ENCODE measurements around the gene C2CD2.
"Not testable (repeated sequence)": the region's sequence is repeated elsewhere in the genome, so short reads cannot be mapped to it uniquely, and the experiment has no call there.

Gene C2CD2

DNA sequence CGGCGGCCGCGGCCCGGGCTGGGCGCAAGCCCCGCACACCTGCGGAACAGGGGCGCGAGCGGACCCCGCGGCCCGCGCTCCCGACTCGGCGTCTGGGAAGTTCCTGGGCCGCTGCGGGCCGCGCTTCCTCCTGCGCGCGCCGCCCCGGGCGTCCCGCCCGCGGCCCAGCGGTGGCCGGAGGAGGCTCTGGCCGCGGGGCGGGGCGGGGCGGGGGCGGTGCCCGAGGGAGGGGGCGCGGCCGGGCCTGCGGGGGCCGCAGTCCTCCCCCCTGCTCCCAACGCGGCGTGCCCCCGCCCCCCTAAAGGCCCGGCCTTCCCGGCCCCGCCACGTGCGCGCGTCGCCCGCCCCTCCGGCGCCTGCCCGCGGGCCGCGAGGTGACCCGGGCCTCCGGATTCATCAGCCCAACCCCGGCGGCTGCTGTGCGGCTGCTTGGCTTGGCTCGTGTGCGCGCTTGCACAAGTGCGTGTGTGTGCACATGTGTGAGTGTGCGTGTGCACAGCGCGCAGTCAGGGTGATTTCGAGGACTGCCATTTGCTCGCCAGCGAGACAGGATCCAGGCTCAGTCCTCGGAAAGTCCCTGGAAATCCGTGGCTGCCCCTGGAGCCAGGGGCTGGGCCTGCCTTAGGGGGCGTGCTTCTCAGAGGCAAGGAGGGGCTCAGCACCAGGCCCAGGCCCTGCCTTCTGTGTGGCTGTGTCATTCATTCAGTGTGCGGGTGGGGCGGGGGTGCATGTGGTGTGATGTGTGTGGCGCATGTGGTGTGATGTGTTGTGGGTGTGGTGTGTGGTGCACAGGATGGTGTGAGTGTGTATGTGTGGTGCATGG lies at the start of gene C2CD2:
C2CD2 (minus strand) TSS at position 188 of the 823 bp plus-strand sequence. CDS start 370 bp downstream, outside the sequence.
- peak; percentile 33 for DNase-seq

DNA sequence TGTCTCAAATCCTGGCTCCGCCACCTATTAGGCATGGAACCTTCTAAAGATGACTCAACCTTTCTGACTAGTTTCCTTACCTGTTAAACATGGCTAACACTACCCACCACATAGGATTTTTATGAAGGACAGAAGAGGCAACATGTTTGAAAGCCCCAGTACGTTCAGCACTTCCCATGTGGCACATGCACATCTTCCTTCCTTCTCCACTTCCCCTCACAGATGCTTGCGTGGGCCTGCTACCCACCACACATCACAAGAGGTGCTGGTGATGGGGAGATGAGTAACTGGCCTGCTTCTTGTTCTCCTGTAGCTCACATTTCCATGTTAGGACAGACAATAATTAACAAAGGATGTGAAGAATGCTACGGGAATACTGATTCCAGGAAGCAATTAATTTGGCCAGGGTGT lies 49.2 kb upstream of the C2CD2 start:
- peak; percentile 30 for DNase-seq

DNA sequence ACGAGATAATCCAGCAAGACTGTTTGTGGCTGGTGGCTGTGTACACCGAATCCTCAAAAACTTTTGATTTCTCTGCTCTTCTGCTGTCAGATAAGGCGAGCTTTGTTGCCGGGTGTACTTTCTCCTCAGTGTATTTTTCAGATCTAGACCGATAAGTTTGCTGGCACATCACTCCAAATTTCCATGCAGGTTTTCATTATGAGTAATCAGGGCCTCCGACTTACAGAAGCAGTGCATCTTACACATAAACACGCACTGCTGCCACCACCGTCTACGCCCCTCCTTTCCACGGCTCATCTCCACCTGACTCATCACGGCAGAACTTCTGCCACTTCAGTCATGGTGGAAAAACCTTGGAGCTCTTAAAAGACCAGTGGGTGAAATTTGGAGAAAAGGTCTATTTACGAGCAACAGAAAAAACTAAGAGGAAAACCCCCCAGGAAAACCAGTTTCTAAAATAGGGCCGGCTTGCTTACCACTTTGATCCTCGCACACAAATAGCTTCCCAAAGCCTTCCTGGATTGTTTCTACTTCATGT lies 48.7 kb upstream of the C2CD2 start:
- peak; percentile 95 for DNase-seq

DNA sequence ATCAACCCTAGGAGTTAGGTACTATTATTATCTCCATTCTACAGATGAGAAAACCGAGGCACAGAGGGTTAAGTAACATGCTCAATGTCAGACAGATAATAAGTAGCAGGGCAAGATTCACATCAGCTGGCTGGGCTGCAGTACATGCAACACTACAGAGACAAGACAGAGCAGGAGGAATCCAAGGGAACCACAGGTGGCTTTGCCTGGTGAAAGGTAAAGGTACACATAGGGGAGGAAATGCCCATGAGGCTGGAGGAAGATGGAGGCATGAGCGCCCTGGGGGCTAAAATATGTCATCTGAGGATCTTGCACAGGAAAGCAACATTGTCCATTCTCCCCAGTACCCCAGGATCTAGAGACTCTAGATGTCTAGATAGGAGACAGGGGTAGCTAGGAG lies 48.0 kb upstream of the C2CD2 start:
- no peak for DNase-seq

DNA sequence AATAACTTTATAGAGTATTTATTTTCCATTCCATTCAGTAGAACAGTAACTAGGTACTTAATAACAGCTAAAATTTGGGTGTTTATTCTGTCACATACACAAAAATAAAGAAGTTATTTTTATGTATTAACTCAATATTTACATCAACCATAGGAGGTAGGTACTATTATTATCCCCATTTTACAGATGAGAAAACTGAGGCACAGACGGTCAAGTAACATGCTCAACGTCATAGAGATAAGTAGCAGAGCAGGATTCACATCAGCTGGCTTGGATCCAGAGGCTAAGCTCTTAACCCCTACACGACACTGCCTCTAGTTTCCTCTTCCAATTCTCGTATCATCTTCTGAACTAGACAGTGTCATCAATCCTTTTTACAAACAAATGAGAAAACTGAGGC lies 47.1 kb upstream of the C2CD2 start:
- DNase-seq: no peak

DNA sequence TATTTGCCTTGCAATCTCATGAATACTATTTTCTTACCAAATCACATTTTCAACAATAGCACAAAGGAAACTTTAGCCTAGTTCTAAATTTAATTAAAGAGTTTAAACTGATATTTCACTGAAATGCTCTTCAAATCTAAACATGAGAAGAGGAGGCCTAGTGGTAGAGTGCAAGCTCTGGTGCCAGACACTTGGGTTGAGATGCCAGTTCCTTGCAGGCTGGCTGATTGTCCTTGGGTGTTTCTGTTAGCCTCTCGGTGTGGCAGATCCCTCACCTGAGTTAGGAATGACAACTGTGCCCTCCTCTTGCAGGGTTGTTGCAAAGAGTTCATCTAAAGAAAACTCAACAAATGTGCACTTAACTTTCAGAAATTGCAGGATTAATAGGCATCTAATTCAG lies 43.8 kb upstream of the C2CD2 start:
- DNase-seq: no peak

DNA sequence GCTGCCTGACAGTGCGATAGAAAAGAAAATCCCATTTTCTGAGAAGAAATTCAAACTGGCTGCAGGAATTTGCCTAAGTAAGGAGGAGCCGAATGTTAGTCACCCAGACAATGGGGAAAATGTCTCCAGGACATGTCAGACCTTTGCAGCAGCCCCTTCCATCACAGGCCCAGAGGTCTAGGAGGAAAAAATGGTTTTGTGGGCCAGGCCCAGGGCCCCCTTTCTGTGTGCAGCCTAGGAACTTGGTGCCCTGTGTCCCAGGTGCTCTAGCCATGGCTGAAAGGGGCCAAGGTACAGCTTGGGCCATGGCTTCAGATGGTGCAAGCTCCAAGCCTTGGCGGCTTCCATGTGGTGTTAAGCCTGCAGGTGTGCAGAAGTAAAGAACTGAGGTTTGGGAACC lies 41.8 kb upstream of the C2CD2 start:
- DNase-seq: no peak

DNA sequence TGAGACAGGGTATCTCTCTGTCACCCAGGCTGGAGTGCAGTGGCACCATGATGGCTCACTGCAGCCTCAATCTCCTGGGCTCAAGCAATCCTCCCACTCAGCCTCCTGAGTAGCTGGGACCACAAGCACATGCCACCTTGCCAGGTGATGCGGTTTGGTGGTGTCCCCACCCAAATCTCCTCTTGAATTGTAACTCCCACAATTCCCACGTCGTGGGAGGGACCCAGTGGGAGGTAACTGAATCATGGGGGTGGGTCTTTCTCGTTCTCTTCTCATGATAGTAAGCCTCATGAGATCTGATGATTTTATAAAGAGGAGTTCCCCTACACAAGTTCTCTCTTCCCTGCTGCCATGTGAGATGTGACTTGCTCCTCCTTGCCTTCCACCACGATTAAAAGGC lies 40.8 kb upstream of the C2CD2 start:
- DNase-seq: not testable (repeated sequence)

DNA sequence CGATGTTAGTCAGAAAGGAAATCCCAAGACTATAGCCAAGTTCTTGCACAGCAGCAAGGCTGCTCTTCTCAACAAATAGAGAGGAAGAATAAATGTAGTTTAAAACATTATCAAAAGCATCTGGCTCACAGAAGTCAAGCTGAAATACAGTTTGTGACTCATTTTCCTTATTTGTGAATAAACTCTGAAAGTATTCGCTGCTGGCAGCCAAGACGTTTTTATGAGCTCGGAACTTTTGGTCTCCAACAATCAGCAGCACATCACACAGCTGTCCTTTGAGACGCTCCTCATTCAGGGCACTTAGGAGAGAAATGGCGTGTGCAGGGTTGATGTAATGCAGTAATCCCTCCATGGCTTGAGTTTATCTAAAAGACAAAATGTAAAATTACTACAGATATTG lies 39.9 kb upstream of the C2CD2 start:
- DNase-seq: no peak

DNA sequence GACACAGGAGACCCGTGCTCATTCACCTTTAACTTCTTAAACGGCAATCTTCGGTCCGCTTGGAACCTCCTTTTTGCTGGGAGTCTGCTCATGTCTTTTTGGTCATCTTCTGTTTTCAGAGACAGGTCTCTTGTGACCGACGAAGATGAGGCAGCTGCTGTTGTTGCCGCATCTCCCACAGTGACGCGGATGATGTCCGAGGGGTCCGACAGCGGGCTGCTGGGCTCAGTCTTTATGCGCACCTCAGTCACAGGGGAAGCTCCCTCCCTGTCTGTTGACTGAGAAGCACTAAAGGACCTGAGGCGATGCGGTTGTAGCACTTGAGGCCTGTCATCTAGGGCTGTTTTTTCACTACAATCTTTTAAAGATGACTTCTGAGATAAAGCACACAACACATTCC lies 38.8 kb upstream of the C2CD2 start:
- no peak for DNase-seq

DNA sequence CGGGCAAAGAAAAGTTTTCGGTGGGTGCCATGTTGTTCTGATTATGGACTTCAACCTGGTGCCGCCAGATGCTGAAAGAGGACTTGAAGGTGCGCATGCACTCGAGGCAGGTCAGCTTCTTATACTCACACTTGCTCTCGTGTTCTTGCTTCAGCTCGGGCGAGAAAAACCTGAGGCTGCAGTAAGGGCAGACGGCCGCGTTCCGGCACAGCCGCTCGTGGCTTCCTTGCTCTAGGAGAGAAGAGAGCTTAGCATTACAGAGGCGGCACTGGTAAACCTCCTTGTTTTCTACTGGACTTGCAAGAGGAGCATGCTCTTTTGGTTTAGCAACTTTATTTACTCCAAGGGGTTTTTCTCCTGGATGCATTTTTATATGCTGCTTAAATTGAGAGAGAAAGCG lies 37.8 kb upstream of the C2CD2 start:
- no peak for DNase-seq

DNA sequence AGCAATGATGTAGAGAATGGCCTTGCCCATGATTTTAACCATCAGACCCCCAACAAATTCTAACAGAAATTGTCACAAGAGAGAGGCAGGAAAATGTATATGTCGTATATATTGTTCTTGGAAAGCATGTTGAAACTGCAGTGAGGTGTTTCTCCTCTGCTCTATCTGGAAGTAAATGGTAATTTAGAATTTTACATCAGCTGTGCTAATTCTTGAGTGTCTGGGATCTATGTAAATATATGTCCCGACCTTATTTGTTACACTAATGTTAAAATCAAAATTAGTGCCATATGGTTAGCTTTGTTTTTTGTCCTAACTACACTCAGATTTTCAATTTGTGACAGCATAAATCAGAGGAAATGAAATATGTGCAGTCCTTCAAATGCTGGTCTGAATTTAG lies 35.9 kb upstream of the C2CD2 start:
- DNase-seq: no peak

DNA sequence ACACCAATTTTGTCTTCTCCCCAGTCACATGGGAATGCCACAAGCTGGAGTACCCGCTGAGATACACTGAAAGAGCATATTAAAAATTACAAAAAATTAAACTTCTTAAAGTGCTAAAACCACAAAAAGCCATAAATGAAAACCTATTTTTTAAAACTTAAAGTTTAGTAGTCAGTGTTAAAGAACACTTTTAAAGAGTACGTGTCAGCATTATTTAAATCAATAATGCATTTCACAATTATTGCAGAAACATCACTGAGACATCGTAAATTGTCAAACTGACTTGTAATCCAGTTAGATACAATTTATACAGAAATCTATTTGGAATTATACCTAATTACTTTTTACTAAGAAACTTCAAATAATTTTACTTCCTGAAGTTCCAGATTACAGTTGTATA lies 33.5 kb upstream of the C2CD2 start:
- no peak for DNase-seq

DNA sequence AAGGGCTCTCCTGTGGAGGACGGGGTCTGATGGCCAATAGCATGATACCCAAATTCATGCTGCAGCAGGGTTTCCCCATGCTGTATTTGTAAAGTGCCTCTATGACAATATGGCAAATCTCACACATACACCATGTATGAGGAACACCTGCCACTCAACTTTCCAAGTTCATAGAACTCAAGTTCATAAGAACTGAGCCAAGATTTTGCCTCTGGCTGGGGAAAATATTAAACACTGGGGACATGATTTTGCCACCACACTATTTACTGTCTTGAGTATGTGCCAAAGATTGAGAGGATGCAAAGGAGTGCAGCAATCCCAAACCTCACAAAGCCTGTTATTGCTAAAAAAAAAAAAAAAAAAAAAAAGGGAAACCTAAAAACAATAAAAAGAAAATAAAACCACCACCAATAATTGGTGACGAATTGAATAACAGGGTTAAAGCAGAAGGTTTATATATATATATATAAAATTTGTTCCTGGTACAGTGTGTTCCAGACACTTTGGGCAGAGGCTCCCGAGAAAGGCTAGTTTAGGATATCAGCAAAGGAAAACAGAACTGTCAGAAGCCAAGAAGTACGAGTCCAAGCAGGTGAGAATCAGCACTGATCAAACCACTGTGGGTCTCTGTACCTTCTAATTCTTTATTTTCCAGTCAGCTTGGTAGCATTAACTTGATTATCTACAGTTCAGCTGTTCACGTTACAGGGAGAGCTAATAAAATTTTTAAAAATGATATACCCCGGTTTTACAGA lies 32.0 kb upstream of the C2CD2 start:
- no peak for DNase-seq

DNA sequence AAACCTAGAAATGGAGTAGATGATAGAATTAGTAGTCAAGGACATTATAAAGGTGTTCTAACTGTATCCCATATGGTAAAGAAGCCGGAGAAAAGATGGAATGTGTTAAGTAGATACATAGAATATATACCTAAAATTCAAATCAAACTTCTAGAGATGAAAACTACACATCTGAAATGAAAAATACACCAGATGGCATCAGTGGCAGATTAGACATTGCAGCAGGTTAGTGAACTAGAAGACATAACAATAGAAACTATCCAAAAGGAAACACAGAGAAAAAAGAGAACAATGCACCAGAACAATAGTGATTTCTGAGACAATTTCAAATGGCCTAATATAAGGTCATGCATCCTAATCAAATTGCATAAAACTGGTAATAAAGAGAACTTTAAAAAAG lies 29.4 kb upstream of the C2CD2 start:
- no peak for DNase-seq

DNA sequence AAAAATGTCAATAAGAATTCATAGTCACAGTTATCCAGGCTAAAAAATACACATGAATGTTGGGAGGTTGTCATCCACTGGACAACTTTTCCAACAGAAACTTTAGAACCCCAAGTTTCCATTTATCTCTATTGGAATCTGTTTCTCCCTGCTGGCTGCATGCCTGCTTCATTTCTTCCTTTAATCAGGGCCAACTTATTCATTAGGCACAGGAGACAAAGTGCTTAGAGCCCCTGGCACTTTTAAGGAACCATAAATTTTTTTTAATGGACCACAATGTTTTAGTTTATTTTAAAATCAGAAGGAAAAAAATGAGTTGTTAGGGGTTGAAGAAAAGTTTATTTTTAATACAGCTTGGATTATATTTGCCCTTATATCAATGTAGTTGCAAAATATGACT lies 26.7 kb upstream of the C2CD2 start:
- no peak for DNase-seq

DNA sequence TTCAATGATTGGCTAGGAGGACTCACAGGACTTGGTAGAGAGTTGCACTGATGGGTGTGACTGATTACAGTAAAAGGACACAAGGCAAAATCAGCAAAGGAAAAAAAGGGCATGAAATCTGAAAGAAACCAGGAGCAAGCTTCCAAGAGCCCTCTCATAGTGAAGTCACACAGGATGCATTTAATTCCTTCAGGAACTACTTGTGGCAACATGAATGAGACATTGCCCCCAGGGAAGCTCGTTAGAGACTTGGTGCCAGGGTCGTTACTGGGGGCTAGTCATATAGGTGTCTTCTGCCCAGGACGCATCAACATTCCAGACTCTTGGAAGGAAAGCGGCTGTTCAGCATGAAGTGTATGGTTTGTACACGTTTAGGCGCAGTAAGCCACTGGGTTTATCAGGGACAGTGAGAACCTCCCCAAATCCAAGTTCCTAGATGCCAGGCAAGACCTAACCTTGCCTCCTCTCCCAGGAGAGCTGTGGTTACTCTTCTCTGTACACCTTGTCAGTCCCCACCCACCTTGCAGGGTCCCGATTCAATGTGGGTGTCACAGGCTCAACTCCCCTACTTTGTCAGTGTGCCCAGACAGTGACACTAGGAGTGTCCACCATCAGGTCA lies 26.0 kb upstream of the C2CD2 start:
- DNase-seq: no peak

DNA sequence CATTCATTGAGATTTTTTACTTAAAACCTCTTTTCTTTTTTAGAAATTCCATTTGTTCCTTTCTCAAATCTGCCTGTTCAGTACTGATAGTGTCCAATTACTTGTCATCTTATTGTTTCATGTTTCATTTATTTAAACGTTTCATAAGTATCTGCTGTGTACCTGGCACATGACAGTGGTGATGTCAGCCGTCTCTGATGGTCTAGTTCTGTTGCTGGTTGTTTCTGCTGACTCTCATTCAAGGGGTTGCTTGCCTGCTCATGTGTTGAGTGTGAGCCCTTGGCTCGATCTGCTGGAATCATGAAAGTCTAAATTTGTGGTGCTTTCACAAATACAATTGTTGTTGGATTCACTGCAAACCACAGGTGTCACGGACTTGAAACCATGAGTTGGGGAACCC lies 25.5 kb upstream of the C2CD2 start:
- no peak for DNase-seq

DNA sequence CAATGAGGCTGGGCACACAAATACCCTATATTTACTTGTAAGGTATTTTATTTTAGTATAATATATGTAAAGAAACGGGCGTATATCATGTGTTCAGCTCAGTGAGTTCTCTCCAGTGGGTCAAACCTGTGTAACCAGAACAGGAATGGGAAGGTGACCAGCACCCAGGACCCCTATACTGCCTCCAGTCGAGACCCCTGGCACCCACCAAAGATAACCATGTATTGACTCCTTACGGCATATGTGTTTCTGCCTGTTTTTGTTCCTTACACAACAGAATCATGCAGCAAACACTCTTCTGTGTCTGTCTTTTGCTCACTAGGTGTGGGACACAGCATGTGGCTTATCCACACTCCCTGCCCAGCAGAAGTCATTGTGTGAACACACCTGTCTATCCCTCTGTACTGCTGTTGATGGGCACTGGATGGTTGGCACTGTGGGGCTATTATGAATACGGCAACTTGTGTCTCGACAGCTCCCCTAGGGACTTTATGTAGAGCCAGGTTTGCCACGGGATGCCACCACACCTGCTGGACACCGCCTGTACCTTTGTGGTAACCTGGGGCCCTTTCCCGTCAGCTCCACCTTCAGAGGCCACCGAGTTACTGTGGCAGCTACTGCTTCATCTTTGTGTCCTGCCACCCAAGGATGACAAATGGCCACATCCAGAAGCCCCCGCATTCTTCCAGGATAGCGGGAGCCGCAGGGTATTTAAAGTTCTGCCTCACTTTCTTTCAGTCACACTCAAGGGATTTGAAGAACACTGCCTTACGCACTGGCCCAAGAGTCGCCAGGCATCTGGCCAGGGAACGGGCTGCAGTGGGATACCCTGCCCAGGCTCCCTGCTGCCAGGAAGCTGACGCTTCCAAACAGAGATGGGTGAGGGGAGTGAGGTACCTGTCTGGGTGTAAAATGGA lies 23.5 kb upstream of the C2CD2 start:
- DNase-seq: no peak

DNA sequence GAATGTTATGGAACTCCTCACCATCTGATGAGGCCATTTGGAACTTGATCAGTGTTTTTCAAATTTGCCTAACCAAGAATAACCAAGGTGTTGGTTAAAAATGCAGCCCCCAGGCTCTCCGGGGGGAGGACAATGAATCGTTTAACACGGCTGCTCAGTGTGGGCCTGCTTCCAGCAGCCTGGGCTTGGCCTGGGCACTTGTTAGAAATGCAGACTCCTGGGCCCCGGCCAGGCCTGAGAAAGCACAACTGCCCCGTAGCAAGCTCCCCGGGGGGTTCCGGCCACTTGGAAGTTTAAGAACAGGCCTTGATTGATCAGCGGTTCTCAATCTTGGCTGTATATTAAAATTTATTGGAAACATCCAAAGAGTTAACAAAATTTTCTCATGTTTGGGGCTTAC lies 22.8 kb upstream of the C2CD2 start:
- no peak for DNase-seq

DNA sequence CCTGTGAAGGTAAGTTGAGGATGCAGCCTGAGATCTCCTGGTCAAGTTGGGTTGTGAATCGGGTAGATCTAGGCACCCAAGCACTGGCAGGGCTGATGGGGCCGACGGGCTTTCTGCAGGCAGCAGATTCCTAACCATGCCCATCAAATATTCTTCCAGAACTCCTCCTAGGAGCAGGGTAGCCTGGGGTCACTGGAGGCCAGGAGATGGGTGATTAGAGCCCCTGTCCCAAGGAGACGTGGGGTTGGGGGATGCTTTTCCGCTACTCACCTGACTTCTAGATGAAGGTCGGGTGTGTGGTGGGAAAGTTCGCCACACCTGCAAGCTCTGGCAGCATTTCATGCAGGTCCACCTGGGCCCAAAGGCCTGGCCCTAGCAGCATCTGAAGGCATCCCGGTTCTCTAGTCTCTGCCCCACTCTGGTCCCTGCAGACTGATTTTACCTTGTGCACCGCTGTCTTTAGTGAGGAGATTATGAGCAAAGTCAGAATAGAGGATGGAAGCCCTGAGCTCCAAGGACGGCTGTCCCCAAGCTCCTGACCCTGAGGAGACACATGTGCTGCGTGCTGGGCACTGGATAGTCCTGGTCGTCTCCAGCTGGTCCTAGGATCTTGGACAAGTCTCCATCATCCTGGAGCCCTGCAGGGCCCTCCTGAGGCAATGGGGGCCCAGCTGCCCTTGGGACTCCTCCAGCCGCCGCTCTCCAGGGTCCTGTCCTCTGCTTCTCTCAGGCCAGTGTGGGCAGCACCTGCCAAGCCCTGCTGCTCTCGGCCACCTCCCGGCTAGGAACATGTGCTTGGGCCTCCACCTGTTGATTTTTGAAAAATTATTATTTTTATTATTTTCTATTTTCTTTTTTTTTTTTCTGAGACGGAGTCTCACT lies 21.8 kb upstream of the C2CD2 start:
- no peak for DNase-seq

DNA sequence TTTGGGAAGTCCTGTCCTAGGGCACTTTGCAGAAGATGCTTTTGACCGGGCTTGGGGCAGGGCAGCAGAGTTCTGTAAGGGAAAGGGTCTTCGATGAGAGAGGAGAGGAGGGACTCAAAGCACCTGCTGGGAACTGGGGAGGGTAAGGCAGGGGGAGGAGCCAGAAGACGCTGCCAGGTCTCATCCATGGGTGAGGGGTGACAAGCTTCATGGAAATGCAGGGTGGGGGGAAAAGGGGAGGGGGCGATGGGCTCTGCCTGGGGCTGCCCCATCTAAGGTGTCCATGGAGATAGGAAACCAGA lies 20.9 kb upstream of the C2CD2 start:
- no peak for DNase-seq

Measured in activated CD4-positive, alpha-beta T cell treated with anti-CD3 and anti-CD28 coated beads, Interleukin-2, Interleukin-6, amounts not matched to agents 100 ng/mL and 50 ng/mL, durations not matched to agents 16 hours and 8 hours (primary cell).